GM18499 (cell line): ENCODE data around the gene CAMK2B.
A peak's percentile ranks its signal among the peaks of the same experiment; 100 is the strongest.

Experiments used
- ATAC-seq: cut with Tn5 transposase; IDR thresholded peaks from one replicate; pipeline ENCODE4 v1.9.1; 2021; ENCODE audit warnings: moderate number of reproducible peaks; ENCODE audit not compliant: insufficient read depth, unreplicated experiment

The CAMK2B gene

DNA sequence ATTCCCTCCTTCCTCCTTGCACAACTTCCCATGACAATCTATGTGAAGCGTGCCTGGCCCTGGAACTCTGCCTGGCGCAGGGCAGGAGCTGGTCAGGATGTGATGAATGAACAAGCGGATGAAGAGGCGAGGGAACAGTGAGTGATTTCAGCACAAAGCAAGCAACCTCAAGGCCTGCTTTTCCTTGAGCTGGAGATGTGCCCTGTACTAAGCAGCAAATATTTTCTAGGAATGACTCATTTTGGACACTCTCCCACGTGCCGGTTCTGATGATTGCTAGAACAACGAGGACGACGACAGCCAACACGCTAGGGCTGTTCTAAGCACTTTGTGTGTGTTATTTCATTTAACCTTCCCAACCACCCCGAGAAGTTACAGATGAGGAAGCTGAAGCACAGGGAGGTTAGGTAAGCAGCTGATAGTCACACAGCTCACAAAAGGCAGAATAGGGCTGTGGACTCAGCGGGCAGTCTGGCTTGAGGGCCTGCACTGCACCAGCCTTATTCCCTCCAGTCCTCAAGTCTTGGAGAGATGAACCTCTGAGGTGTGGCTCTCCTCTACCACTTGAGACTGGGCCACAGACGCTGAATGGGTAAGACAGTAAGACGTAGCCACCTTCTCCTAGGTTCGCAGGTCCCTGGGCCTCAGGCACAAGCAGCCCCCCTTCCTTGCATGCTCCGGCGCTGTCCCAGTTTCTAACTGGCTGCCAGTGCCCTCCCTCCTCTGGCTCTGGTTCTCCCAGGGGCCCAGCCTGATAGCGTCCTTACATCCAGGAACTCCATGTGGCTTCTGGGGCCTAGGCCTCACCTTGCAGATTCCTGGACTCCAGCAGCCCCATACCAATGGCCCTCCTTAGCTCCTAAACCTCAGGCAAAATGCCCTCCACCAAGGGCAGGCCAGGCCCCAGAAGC lies 65.6 kb downstream of the CAMK2B start:
- ATAC-seq = no peak

DNA sequence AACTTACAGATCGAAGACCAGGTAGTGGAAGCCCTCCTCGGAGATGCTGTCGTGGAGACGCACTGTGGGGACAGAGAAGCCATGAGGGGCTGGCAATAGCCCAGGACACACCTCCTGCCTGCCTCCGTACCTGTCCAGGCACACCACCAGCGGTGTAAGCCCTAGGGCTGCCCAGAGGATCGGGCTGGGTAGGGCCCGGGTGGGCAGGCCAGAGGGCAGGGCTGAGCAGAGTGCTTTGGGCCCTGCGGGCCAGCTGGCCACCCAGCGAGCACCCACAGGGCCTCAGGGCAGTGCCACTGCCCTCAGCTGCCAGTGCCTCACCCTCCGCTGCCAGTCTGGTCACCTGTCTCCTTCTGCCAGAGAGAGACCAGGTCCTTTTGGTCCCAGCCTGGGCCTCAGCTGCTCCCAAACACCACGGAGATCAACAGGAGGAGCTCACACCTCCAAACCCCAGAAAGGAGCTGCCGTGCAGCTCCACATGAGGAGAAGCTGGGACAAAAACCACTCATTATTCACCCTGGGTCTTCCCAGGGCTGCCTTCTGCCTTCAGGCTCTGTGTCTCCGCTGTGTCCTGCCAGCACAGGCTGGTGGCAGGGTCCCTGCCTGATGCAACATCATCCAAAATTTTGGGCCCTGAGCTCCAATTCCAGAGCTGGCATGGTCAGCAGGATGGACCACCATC lies 66.4 kb downstream of the CAMK2B start:
- no peak for ATAC-seq

- ATAC-seq = no peak
These were observed 67.0 kb downstream of the CAMK2B start for GRCh38 chr7:44258423-44258760.

GRCh38 chr7:44257618-44258422 lies 67.6 kb downstream of the CAMK2B start:
- ATAC-seq = peak; percentile 91

DNA sequence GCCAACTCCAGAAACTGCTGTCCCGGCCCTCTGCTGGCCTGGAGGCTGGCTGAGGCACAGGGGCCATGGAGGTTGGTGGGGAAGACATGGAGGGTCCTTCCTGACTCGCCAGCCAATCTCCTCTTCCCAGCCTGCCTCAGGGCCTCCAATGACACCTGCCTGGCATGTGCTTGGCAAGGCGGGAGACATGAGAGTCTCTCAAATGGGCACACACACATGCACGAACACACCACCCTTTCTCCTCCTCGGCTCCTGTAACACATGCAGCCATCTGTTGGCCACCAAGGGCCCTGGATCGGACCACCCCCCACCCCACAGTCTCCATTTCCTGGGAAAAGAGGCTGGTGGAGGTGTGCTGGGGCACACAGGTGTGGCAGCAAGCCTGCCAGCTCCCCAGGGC lies 68.2 kb downstream of the CAMK2B start:
- ATAC-seq = no peak

DNA sequence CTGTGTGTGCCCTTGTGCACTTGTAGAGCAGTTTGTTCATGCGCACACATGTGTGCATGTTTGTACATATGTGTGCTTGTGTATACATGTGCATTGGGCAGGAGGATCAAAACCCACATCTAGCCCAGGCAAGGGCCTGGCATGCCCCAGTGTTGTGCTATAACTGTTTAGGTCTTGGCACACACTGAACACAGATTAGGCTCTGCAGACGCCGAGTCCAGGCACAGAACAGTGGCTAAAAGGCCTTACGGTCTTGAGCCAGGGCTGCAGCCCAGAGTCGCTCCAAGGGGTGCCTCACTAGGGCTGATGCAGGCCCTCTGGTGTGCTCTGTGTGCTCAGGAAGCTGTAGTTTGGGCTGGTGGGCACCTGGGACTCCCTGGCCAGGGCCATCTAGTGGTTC lies 68.9 kb downstream of the CAMK2B start:
- ATAC-seq = no peak

DNA sequence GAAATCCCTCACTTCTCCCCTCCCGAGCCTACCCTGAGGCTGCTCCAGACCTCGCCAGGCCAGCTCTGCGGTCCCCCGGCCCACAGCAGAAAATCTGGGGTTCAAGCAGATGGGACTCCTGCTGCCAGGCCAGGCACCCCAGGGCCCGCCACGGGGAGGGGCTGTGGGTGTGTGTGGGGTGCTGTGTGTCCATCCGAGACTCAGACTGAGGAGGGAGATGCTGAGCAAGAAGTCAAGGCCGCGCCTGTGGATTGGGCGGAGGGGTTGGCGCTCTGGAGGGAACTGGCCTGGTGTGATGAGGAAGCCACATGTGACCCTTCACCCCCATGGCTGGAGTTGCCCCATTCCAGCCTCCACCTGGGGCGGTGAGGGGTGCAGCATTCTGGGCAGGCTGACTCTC lies 73.5 kb downstream of the CAMK2B start:
- no peak for ATAC-seq

DNA sequence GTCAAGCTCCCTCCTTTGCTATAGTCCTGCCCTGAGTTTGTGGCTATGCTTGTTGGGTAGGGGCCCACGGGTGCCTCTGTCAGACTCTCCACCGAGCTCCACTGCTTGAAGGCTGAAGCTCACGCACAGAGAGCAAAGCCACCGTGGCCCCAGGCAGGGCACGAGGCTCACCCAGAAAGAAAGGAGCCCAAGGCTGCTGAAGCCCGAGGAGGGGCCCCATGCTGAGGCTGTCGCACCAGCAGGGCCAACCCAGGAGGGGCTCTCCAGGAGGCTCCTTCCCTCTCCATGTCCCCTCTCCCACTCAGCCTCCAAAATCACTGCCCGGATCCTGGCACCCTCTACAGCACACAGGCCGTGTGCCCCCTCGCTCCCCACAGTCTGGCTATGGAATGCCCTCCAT lies 74.1 kb downstream of the CAMK2B start:
- ATAC-seq = no peak

DNA sequence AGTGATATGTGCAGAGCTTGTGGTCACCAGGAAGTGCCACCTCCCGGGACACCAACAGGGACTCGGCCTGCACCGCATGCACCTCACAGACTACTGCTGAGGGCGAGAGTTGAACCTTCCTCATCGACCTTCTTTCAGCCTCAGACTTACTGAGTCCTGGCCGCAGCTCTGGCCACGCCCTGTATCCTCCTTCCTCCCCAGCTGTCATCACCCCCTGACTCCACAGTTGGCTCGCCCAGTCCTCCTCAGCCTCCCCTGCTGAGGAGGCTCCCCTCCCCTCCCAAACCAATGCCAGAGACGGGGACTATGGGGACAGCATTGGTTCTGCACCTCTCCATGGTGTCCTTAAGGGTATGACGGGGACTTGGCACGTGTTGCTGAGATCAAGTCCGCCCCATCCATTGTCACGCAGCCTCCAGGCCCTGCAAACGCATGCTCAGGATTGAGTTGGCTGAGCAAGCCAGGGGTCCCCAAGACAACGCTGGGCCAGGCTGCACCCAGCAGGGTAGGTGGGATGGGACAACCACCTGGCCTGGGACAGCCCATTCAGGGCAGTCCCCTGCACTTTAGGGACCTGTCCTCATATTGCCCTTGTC lies 75.7 kb downstream of the CAMK2B start:
- ATAC-seq = no peak

GRCh38 chr7:44247868-44248651 lies 77.3 kb downstream of the CAMK2B start:
- ATAC-seq = no peak

- no peak for ATAC-seq
These were observed 78.8 kb downstream of the CAMK2B start for GRCh38 chr7:44246396-44247113.

DNA sequence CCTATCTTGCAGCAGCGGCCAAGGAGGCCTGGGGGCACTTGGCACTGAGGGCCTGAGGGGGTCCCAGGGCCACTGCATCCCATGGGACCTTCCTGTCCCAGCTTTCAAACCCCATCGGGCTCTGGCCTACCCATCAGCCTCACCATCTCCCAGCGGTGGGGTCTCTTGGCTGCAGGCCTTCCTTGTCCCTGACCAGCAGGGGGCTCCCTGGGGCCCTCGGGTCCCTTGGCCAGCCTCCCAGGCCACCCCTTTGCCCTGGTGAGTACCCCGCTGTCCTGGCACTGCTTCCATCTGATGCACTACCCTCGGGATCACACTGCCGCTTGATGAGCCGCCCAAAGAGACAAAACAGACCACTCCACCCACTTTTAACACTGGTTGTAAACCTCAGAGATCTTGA lies 81.1 kb downstream of the CAMK2B start:
- no peak for ATAC-seq

- no peak for ATAC-seq
These were observed 83.3 kb downstream of the CAMK2B start for GRCh38 chr7:44242091-44242490.

GRCh38 chr7:44240983-44241510 lies 84.3 kb downstream of the CAMK2B start:
- ATAC-seq = no peak

DNA sequence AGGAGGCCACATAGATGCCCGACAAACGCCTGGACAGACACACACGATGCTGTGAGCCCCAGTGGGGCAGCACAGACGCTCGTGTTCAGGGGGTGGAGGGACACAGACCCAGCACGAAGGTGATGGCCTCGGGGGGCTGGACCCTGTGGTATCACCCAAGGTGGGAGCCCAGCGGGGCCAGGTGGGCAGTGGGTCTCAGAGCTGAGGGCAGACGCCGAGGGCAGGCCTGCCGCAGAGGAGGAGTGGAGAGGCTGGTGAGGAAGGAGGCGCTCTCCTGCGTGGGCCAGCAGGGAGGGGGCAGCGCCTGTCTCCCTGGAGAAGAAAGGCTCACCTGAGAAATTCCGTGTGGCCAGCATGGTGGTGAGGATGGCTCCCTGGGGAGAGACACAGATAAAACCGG lies 85.0 kb downstream of the CAMK2B start:
- no peak for ATAC-seq

DNA sequence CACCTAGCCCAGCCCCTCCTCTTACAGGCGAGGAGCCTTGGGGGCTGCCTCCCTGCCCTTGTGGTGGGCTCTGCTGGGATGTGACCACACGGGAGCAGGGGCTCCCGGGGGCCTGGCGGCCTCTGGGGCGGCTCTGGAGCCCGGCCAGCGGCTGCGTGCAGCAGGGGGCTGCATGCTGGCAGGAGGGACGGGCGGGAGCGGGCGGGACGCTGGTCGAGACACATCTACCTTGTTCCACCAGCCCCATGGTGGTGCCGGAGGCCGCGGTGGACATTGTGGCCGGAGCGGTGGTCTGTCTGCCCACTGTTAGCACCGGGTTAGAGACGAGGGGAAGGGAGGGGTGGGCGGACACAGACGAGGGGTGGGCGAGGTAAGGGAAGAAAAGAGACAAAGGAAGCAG lies 86.0 kb downstream of the CAMK2B start:
- no peak for ATAC-seq

- no peak for ATAC-seq
These were observed 87.2 kb downstream of the CAMK2B start for GRCh38 chr7:44238116-44238695.

- no peak for ATAC-seq
These were observed 87.7 kb downstream of the CAMK2B start for GRCh38 chr7:44237696-44238095.

GRCh38 chr7:44236333-44236728 lies 89.1 kb downstream of the CAMK2B start:
- no peak for ATAC-seq
